IPS-NIHi7 (cell line): ENCODE results near the gene UFD1.
A peak's percentile ranks its signal among the peaks of the same experiment; 100 is the strongest.

Experiments used
- DNase-seq: peaks from one replicate; pipeline ENCODE4 v3.0.0; 2012; ENCODE audit warnings: mixed read lengths; ENCODE audit errors: extremely low spot score

Gene UFD1

GRCh38 chr22:19478901-19479354 lies at the start of gene UFD1:
Gene UFD1, minus strand, starts transcription at chr22:19479193. Its CDS starts 108 bp downstream, at chr22:19479085.
- peak; percentile 83 for DNase-seq

- DNase-seq = no peak
Measured at GRCh38 chr22:19527861-19528417, 48.9 kb upstream of the UFD1 start.

GRCh38 chr22:19527321-19527721 lies 48.3 kb upstream of the UFD1 start:
- DNase-seq = peak; percentile 10

GRCh38 chr22:19526702-19527111 lies 47.7 kb upstream of the UFD1 start:
- no peak for DNase-seq

GRCh38 chr22:19526076-19526701 lies 47.2 kb upstream of the UFD1 start:
- no peak for DNase-seq

GRCh38 chr22:19525666-19526065 lies 46.7 kb upstream of the UFD1 start:
- no peak for DNase-seq

- no peak for DNase-seq
Measured at GRCh38 chr22:19525116-19525660, 46.2 kb upstream of the UFD1 start.

GRCh38 chr22:19524170-19525115 lies 45.5 kb upstream of the UFD1 start, which contains the start of gene CLDN5:
Gene CLDN5, minus strand, starts transcription at chr22:19524410. Its CDS starts 155 bp downstream, at chr22:19524255.
- DNase-seq = peak; percentile 88

GRCh38 chr22:19523240-19524169 lies 44.5 kb upstream of the UFD1 start:
- DNase-seq = peak; percentile 73

GRCh38 chr22:19522881-19523239 lies 43.9 kb upstream of the UFD1 start:
- no peak for DNase-seq

GRCh38 chr22:19522190-19522880 lies 43.3 kb upstream of the UFD1 start:
- DNase-seq = no peak

GRCh38 chr22:19520566-19521305 lies 41.7 kb upstream of the UFD1 start:
- no peak for DNase-seq

GRCh38 chr22:19520007-19520406 lies 41.0 kb upstream of the UFD1 start:
- no peak for DNase-seq

GRCh38 chr22:19519041-19519926 lies 40.3 kb upstream of the UFD1 start:
- DNase-seq = no peak

GRCh38 chr22:19518635-19519034 lies 39.6 kb upstream of the UFD1 start:
- DNase-seq = no peak

GRCh38 chr22:19517919-19518611 lies 39.1 kb upstream of the UFD1 start:
- DNase-seq = no peak

GRCh38 chr22:19517171-19517500 lies 38.1 kb upstream of the UFD1 start:
- DNase-seq = no peak
